GM12873 (cell line): ENCODE measurements around the gene TXNDC16.

Source experiments
- CTCF ChIP-seq: IDR thresholded peaks from 2 replicates; pipeline ENCODE4 v1.5.1; 2012; ENCODE audit warnings: low read depth, mild to moderate bottlenecking, moderate library complexity, low read length, control low read depth; ENCODE audit not compliant: insufficient read depth; ENCODE audit errors: missing control alignments

TXNDC16 gene

GRCh38 chr14:52583544-52583943 is 31.2 kb upstream of the TXNDC16 start:
- TF ChIP-seq CTCF = no peak

GRCh38 chr14:52575858-52576257 is 23.6 kb upstream of the TXNDC16 start:
- TF ChIP-seq CTCF = no peak

GRCh38 chr14:52563120-52563519 is 10.8 kb upstream of the TXNDC16 start:
- no peak for TF ChIP-seq CTCF

- no peak for TF ChIP-seq CTCF
These were observed 6.4 kb upstream of the TXNDC16 start for GRCh38 chr14:52558688-52559087.

GRCh38 chr14:52553671-52554575 is 1.6 kb upstream of the TXNDC16 start:
- TF ChIP-seq CTCF = no peak

DNA sequence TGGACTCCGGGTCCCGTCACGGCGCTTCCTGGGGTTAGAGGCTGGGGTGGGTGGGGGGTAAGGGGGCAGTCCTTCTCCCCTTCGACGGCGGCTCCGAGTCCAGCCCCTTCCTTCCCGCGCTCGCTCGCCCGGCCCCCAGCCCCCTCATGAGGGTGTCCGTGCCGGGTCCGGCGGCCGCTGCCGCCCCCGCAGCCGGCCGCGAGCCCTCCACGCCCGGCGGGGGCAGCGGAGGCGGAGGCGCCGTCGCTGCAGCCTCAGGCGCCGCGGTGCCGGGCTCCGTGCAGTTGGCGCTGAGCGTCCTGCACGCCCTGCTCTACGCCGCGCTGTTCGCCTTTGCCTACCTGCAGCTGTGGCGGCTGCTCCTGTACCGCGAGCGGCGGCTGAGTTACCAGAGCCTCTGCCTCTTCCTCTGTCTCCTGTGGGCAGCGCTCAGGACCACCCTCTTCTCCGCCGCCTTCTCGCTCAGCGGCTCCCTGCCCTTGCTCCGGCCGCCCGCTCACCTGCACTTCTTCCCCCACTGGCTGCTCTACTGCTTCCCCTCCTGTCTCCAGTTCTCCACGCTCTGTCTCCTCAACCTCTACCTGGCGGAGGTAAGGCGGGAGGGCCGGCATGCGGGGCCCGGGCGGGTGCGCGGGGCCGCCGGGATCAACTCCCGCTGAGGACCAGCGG is 831 bp upstream of the TXNDC16 start:
- TF ChIP-seq CTCF = no peak

DNA sequence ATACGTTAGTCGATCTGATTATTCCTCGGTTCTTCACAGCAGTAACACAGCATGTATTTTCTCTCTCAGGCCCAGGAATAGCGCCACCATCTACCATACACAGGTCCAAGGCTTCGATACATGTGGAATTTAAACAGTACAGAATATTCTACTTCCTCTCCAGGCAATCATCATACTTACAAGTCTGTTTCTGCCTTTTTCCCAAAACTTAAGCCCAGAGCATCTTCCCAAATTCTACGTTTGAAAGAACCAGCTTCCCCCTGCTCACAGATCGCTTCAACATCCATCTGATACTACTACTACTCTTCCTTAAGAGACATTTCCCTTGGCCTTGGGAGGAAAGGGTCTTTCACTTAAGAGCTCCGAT is 626 bp downstream of the TXNDC16 start:
- peak; percentile 26 for TF ChIP-seq CTCF
